Activated naive CD8-positive, alpha-beta T cell treated with anti-CD3 and anti-CD28 coated beads, Interleukin-2, amount 10 ng/mL, durations not matched to agents 7 days and 5 days (primary cell): ENCODE measurements around the gene FAM72A. TPM values are rescaled to one million over a fixed set of nuclear protein-coding genes. Genes with fewer than 3 reads are reported as not detected.
"Not testable (repeated sequence)": the region's sequence is repeated elsewhere in the genome, so short reads cannot be mapped to it uniquely, and the experiment has no call there.

ENCODE experiments used
- ATAC-seq: fragments of 150-1000 bp; cut with Tn5 transposase; one replicate; pipeline ENCODE4 v1.10.0; 2021; ENCODE audit warnings: low read depth, moderate library complexity
- POLR2A ChIA-PET: fragments of 350-600 bp; sonication (Branson Sonifier 250); formaldehyde crosslinking; loops from one replicate; lab custom pipeline; 2021; ENCODE audit warnings: antibody characterized with exemption; lab: Charles Lee
- DNase-seq: peaks from one replicate; pipeline ENCODE4 v3.0.0; 2021
- H3K27ac Mint-ChIP-seq: one replicate; pipeline ENCODE4 v1.8.0; 2022; ENCODE audit warnings: mild to moderate bottlenecking, mixed read lengths
- H3K27me3 Mint-ChIP-seq: one replicate; pipeline ENCODE4 v1.8.0; 2022; ENCODE audit warnings: mild to moderate bottlenecking, moderate library complexity, mixed read lengths
- H3K36me3 Mint-ChIP-seq: one replicate; pipeline ENCODE4 v1.8.0; 2021; ENCODE audit warnings: mild to moderate bottlenecking, mixed read lengths
- H3K4me1 Mint-ChIP-seq: one replicate; pipeline ENCODE4 v1.8.0; 2021; ENCODE audit warnings: mixed read lengths
- H3K4me3 Mint-ChIP-seq: one replicate; pipeline ENCODE4 v1.8.0; 2022; ENCODE audit warnings: mild to moderate bottlenecking, moderate library complexity, mixed read lengths
- H3K9me3 Mint-ChIP-seq: one replicate; pipeline ENCODE4 v1.8.0; 2021; ENCODE audit warnings: mixed read lengths
- total RNA-seq, 2 experiments: library from RNA; stranded (reverse); gene quantifications; one replicate each; pipeline ENCODE4 v1.2.3, GENCODE V29; 2021

Gene FAM72A
- 10 to 100 TPM; 21.3 to 22.1 TPM for total RNA-seq

DNA sequence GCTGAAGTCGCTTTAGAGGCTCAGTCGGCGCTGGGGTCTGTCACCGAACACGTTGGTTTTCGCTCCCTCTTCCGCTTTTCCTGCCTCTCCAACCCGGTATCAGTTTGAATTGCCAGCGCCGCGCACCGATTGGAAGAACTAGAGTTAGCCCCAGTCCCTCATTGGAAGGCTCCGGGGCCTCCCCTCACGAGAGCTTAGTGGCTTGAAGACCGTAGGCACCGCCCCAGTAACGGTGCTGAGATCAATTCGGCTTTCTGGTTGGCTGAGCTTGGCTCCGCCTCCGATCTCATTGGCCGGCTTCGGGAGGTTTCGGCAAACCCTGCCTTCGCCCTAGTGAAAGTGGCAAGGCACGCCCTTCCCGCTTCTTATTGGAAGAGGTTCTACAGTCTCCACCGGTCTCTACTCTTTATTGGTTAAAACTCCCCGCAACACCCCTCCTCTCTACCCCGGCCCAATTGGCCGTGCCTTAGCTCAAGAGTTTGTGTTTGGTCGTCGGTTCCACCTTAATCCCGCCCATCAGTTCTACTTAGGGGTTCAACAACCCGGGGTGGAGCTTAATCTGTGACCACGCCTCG lies at the start of gene FAM72A:
FAM72A (minus strand) TSS at position 51 of the 575 bp plus-strand sequence. CDS start 814 bp downstream, outside the sequence.
- H3K9me3 Mint-ChIP-seq, H3K4me1 Mint-ChIP-seq, POLR2A ChIA-PET, H3K27me3 Mint-ChIP-seq, H3K36me3 Mint-ChIP-seq: not testable (repeated sequence)
- Mint-ChIP-seq H3K4me3 (peak within 1 kb of the TSS; percentile 87), H3K27ac (peak within 1 kb of the TSS; percentile 82)
- ATAC-seq (peak; percentile 92), DNase-seq (peak; percentile 88)

DNA sequence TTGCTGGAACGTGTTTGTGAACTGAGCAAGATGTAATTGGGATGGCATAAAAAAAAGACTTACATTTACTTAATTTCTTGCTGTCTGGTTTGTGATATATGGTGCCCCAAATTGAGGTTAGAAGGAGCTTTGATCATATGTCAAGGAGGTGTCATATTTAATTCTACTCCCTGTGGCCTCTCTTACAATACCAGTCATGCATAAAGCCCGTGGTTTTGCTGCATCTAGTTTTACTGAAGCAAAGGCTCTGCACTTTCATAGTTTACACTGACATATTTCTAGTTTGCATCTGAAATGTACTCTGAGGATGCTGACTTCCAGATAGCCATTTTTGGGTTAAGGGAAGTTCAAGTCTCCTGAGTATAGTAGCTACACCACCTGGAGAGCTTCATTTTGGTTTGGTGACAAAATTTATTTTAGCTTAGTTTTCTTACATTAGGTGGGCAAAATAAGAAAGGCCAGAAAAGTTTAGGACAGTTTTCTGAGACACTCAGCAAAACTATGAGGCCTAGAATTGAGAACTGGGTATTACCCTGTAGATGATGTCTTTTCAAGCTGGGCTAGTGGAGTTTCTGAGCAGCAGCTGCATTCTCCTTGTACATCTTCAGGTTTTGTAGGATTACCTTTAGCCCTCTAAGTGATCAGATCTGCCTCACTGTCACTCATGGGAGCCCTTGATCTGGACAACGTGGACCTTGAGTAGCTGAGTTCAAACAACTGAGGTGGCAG lies 48.5 kb upstream of the FAM72A start:
- H3K27ac Mint-ChIP-seq, POLR2A ChIA-PET, H3K36me3 Mint-ChIP-seq, ATAC-seq, H3K4me3 Mint-ChIP-seq, DNase-seq, H3K27me3 Mint-ChIP-seq, H3K9me3 Mint-ChIP-seq, H3K4me1 Mint-ChIP-seq: not testable (repeated sequence)

GRCh38 chr1:206246129-206246886 lies 43.7 kb upstream of the FAM72A start:
- DNase-seq, ATAC-seq, H3K9me3 Mint-ChIP-seq, POLR2A ChIA-PET, H3K27me3 Mint-ChIP-seq, H3K4me1 Mint-ChIP-seq, H3K36me3 Mint-ChIP-seq, H3K4me3 Mint-ChIP-seq, H3K27ac Mint-ChIP-seq: not testable (repeated sequence)

GRCh38 chr1:206245479-206245878 lies 42.8 kb upstream of the FAM72A start:
- DNase-seq, H3K4me1 Mint-ChIP-seq, ATAC-seq, H3K27ac Mint-ChIP-seq, H3K27me3 Mint-ChIP-seq, H3K36me3 Mint-ChIP-seq, H3K4me3 Mint-ChIP-seq, H3K9me3 Mint-ChIP-seq, POLR2A ChIA-PET: not testable (repeated sequence)

- H3K27ac Mint-ChIP-seq, H3K36me3 Mint-ChIP-seq, POLR2A ChIA-PET, H3K4me3 Mint-ChIP-seq, DNase-seq, H3K9me3 Mint-ChIP-seq, H3K27me3 Mint-ChIP-seq, H3K4me1 Mint-ChIP-seq: not testable (repeated sequence)
- ATAC-seq = peak; percentile 98
Measured at GRCh38 chr1:206243335-206243734, 40.7 kb upstream of the FAM72A start.

- H3K4me3 Mint-ChIP-seq, POLR2A ChIA-PET, H3K36me3 Mint-ChIP-seq, ATAC-seq, H3K9me3 Mint-ChIP-seq, H3K27me3 Mint-ChIP-seq, DNase-seq, H3K27ac Mint-ChIP-seq: not testable (repeated sequence)
- peaks cover 11% of the 10 kb centered on the region for H3K4me1 Mint-ChIP-seq
Measured at GRCh38 chr1:206240288-206240687, 37.6 kb upstream of the FAM72A start.

- DNase-seq, ATAC-seq, H3K27me3 Mint-ChIP-seq, H3K4me1 Mint-ChIP-seq, H3K27ac Mint-ChIP-seq, H3K9me3 Mint-ChIP-seq, H3K36me3 Mint-ChIP-seq, POLR2A ChIA-PET, H3K4me3 Mint-ChIP-seq: not testable (repeated sequence)
Measured at GRCh38 chr1:206235190-206235589, 32.6 kb upstream of the FAM72A start.

- DNase-seq, ATAC-seq, H3K27me3 Mint-ChIP-seq, H3K4me1 Mint-ChIP-seq, H3K36me3 Mint-ChIP-seq, H3K27ac Mint-ChIP-seq, H3K9me3 Mint-ChIP-seq, H3K4me3 Mint-ChIP-seq, POLR2A ChIA-PET: not testable (repeated sequence)
Measured at GRCh38 chr1:206234189-206234916, 31.7 kb upstream of the FAM72A start.

- H3K36me3 Mint-ChIP-seq, POLR2A ChIA-PET, H3K4me3 Mint-ChIP-seq, H3K27ac Mint-ChIP-seq, DNase-seq, H3K27me3 Mint-ChIP-seq, H3K4me1 Mint-ChIP-seq, H3K9me3 Mint-ChIP-seq: not testable (repeated sequence)
- peak; percentile 68 for ATAC-seq
Measured at GRCh38 chr1:206232970-206233645, 30.5 kb upstream of the FAM72A start.

- DNase-seq, H3K4me1 Mint-ChIP-seq, H3K36me3 Mint-ChIP-seq, POLR2A ChIA-PET, ATAC-seq, H3K27ac Mint-ChIP-seq, H3K4me3 Mint-ChIP-seq, H3K27me3 Mint-ChIP-seq, H3K9me3 Mint-ChIP-seq: not testable (repeated sequence)
Measured at GRCh38 chr1:206231989-206232388, 29.4 kb upstream of the FAM72A start.

- H3K9me3 Mint-ChIP-seq, H3K27me3 Mint-ChIP-seq, H3K27ac Mint-ChIP-seq, POLR2A ChIA-PET, DNase-seq, H3K36me3 Mint-ChIP-seq, H3K4me3 Mint-ChIP-seq, ATAC-seq, H3K4me1 Mint-ChIP-seq: not testable (repeated sequence)
Measured at GRCh38 chr1:206229286-206229685, 26.6 kb upstream of the FAM72A start.

DNA sequence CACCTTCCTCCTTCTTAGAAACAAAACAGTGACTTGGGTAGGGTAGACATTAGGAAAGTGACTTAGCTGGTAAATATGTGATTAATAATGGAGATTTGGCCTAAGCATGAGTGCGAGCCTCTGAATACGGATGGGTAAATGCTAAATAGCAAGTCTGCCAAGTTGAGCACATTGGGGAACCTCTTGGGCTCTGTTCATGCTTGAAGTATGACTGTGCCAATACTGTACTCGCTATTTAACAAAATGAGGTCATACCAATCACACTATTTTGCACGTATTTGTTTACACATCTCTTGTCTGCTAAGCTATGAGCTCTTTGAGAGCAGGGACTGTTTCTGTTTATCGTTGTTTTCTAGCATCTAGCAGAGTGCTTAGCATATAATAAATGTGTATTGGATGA lies 24.2 kb upstream of the FAM72A start:
- H3K4me3 Mint-ChIP-seq, H3K9me3 Mint-ChIP-seq, POLR2A ChIA-PET, H3K4me1 Mint-ChIP-seq, H3K36me3 Mint-ChIP-seq, ATAC-seq, H3K27ac Mint-ChIP-seq, DNase-seq, H3K27me3 Mint-ChIP-seq: not testable (repeated sequence)

GRCh38 chr1:206225386-206225785 lies 22.7 kb upstream of the FAM72A start:
- H3K27ac Mint-ChIP-seq, DNase-seq, H3K4me1 Mint-ChIP-seq, POLR2A ChIA-PET, ATAC-seq, H3K36me3 Mint-ChIP-seq, H3K9me3 Mint-ChIP-seq, H3K4me3 Mint-ChIP-seq, H3K27me3 Mint-ChIP-seq: not testable (repeated sequence)
